ENCODE measurements around the gene C17orf107.

DNA sequence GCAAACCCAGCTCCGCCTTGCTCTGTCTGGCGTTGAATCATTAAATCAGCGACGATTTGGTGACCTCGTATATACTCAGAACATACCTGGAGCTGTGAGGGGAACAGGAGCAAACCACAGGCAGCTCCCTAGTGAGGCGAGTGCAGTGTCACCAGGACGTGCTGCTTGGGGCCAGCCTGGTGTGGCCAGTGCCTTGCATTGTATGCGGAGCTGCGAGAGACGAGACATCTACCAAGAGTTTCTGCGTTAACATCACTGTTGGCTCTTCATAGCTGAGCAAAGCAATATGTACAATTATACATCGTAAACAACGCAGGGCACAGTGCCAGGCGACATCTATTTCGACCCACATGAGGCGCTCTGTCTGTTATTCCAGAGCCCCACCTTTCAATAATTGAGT lies 38.3 kb upstream of the C17orf107 start:
- TF ChIP-seq, protein P1, sequence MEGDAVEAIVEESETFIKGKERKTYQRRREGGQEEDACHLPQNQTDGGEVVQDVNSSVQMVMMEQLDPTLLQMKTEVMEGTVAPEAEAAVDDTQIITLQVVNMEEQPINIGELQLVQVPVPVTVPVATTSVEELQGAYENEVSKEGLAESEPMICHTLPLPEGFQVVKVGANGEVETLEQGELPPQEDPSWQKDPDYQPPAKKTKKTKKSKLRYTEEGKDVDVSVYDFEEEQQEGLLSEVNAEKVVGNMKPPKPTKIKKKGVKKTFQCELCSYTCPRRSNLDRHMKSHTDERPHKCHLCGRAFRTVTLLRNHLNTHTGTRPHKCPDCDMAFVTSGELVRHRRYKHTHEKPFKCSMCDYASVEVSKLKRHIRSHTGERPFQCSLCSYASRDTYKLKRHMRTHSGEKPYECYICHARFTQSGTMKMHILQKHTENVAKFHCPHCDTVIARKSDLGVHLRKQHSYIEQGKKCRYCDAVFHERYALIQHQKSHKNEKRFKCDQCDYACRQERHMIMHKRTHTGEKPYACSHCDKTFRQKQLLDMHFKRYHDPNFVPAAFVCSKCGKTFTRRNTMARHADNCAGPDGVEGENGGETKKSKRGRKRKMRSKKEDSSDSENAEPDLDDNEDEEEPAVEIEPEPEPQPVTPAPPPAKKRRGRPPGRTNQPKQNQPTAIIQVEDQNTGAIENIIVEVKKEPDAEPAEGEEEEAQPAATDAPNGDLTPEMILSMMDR (optimal IDR thresholded peaks at IDR 0.05 in 1 of 3, IDR thresholded peaks at IDR 0.05 in 1 of 3, conservative IDR thresholded peaks at IDR 0.05 in 1 of 3; ENCODE audit: extremely low read depth in 1 of 3, insufficient read depth in 2 of 3, low read length in 3 of 3) = no peak
- TF ChIP-seq EZH2 (IDR thresholded peaks at IDR 0.05; ENCODE audit: low read length) = no peak

Measured in keratinocyte (primary cell).